Medulla oblongata (tissue), 1 donor: Measurements from ENCODE around the gene RASL10A.
A peak's percentile ranks its signal among the peaks of the same experiment; 100 is the strongest.

ENCODE experiments used
- DNase-seq: peaks from one replicate; pipeline ENCODE4 v3.0.0-alpha.2; 2015; ENCODE audit errors: extremely low spot score

RASL10A gene

GRCh38 chr22:29269731-29270474 is 45.6 kb downstream of the RASL10A start:
- peak; percentile 21 for DNase-seq

GRCh38 chr22:29269230-29269604 is 46.3 kb downstream of the RASL10A start:
- DNase-seq = no peak

GRCh38 chr22:29268511-29269229 is 46.8 kb downstream of the RASL10A start:
- peak; percentile 79 for DNase-seq

DNA sequence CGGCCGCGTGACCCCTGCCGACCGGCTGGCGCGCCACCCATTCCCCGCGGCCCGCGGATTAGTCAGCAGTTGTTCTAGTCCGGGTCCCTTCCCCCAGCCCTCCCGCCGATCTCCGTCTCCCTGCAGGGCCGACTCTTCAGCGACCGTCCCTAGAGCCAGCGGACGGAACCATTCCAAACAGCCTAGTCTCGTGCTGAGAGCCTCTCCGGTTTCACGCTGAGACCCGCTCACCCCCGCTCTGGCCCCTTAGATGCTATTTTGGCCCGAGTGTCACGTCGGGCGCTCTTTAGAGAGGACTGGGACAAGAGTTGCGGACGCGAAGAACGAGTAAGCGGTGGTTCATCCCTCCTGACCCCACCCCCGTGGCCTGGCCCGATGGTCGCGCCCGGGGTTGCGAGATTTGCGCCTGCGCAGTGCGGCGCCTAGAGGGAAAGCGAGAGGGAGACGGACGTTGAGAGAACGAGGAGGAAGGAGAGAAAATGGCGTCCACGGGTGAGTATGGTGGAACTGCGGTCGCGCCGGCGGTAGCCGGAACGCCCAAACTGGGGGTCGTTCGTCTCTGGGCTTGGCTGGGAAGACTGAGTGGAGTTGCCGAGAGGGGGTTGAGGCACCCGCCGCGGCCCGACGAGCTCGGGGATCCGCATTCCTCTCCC is 47.5 kb downstream of the RASL10A start, which contains the start of the genes EWSR1 and RHBDD3:
EWSR1 (plus strand) TSS at position 411 of the 653 bp plus-strand sequence; CDS start at position 480, 69 bp downstream.
RHBDD3 (minus strand) TSS at position 124 of the 653 bp plus-strand sequence. CDS start 2,355 bp downstream, outside the sequence.
- DNase-seq = peak; percentile 96

- DNase-seq = no peak
These were observed 48.0 kb downstream of the RASL10A start for GRCh38 chr22:29267462-29267857.

- peak; percentile 21 for DNase-seq
These were observed 48.7 kb downstream of the RASL10A start for GRCh38 chr22:29266564-29267461.

GRCh38 chr22:29265929-29266328 is 49.6 kb downstream of the RASL10A start:
- DNase-seq = no peak

DNA sequence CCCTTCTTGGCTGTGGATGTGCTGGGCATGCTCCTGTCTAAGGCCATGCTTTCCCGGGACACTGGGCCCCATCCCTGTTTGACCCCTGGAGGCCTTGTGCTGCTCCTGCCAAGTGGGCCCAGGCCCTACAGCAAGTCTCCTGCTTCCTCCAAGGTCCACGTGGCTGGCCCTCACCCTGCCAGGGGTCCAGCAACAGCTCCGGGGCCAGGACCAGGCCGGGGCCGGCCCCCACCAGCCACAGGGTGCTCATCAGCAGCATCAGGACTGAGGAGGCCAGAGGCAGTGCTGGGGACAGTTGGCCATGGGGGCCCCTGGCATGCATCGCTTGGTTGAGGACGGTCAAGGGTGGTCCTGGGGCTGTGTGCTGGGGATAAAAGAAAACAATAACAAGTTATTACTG is 50.2 kb downstream of the RASL10A start:
- no peak for DNase-seq

DNA sequence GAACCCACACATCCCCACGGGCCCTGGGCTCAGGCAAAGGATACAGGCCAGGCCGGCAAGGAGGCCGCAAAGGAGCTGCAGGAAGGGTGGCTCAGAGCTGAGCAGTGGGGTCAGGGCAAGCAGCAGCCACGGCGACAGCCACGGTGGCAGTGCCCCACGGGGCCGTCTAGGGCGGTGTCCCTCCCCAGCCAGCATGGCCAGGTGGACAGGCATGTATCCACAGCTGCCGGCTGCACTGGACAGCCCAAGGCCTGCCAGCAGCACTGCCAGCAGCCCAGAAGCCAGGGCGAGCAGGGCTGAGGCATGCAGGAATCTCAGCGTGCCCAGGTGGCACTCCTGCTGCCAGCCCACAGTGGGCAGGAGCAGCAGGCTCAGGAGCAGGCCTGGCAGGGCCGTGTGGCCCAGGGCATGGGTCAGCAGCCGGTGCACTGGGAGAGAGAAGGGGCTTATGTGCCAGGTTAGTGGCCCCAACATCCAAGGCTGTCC is 51.7 kb downstream of the RASL10A start:
- no peak for DNase-seq
